Keratinocyte (primary cell): ENCODE data around the gene FXYD1. TPM values are rescaled to one million over a fixed set of nuclear protein-coding genes. Genes with fewer than 3 reads are reported as not detected.
"Not testable (repeated sequence)": the region's sequence is repeated elsewhere in the genome, so short reads cannot be mapped to it uniquely, and the experiment has no call there.

Experiments
- DNase-seq: peaks from one replicate; pipeline ENCODE4 v3.0.0-alpha.2; 2011; ENCODE audit warnings: low read depth, missing footprints, low spot score
- FAIRE-seq: peaks from 2 replicates; lab custom pipeline; 2011; peaks lifted over from hg19 to GRCh38; lab: Jason Lieb, UNC
- H2AFZ ChIP-seq: 2 replicates; pipeline ENCODE4 v1.6.0; 2012; ENCODE audit warnings: low read length, control low read depth, inconsistent platforms; ENCODE audit not compliant: control insufficient read depth
- H3K27ac ChIP-seq: 2 replicates; pipeline ENCODE4 v1.5.1; 2011; ENCODE audit warnings: low read length; ENCODE audit not compliant: control insufficient read depth, insufficient read depth
- H3K27me3 ChIP-seq: 3 replicates; pipeline ENCODE4 v1.6.0; 2011; ENCODE audit warnings: low read length; ENCODE audit not compliant: control insufficient read depth, insufficient read depth; ENCODE audit errors: extremely low read depth
- H3K36me3 ChIP-seq, 2 experiments: 2 replicates in 1 of 2; 3 replicates in 1 of 2; pipeline ENCODE4 v1.5.1; 2011; ENCODE audit warnings: low read length in 2 of 2, mild to moderate bottlenecking in 1 of 2; ENCODE audit not compliant: control insufficient read depth in 2 of 2, insufficient read depth in 2 of 2; ENCODE audit errors: extremely low read depth in 1 of 2
- H3K4me1 ChIP-seq: 3 replicates; pipeline ENCODE4 v1.5.1; 2011; ENCODE audit warnings: low read length; ENCODE audit not compliant: control insufficient read depth, insufficient read depth; ENCODE audit errors: extremely low read depth
- H3K4me2 ChIP-seq: 3 replicates; pipeline ENCODE4 v1.6.0; 2011; ENCODE audit warnings: low read depth, low read length; ENCODE audit not compliant: control insufficient read depth, insufficient read depth; ENCODE audit errors: extremely low read depth
- H3K4me3 ChIP-seq, 3 experiments: fragments of 200-600 bp in 1 of 3; sonication (generic) in 1 of 3; 2 replicates in 2 of 3; 3 replicates in 1 of 3; pipeline ENCODE4 v1.5.1; 2011 to 2016; ENCODE audit warnings: low read length in 3 of 3, mild to moderate bottlenecking in 3 of 3, control low read depth in 2 of 3, inconsistent platforms in 1 of 3, low read depth in 1 of 3, mixed read lengths in 1 of 3, mixed run types in 1 of 3, moderate library complexity in 1 of 3; ENCODE audit not compliant: control insufficient read depth in 2 of 3, insufficient read depth in 2 of 3; ENCODE audit errors: extremely low read depth in 1 of 3
- H3K79me2 ChIP-seq: 2 replicates; pipeline ENCODE4 v1.6.0; 2012; ENCODE audit warnings: low read length; ENCODE audit not compliant: control insufficient read depth, insufficient read depth
- H3K9ac ChIP-seq: 3 replicates; pipeline ENCODE4 v1.6.0; 2011; ENCODE audit warnings: low read length; ENCODE audit not compliant: control insufficient read depth, insufficient read depth; ENCODE audit errors: extremely low read depth
- H3K9me1 ChIP-seq: 3 replicates; pipeline ENCODE4 v1.6.0; 2011; ENCODE audit warnings: low read length; ENCODE audit not compliant: control insufficient read depth, insufficient read depth; ENCODE audit errors: extremely low read depth
- H3K9me3 ChIP-seq: 2 replicates; pipeline ENCODE4 v1.5.1; 2012; ENCODE audit warnings: low read depth, low read length; ENCODE audit not compliant: control insufficient read depth
- H4K20me1 ChIP-seq: 3 replicates; pipeline ENCODE4 v1.6.0; 2011; ENCODE audit warnings: low read length; ENCODE audit not compliant: control insufficient read depth, insufficient read depth; ENCODE audit errors: extremely low read depth
- CTCF ChIP-seq, 3 experiments: IDR thresholded peaks in 1 of 3; conservative IDR thresholded peaks in 1 of 3; optimal IDR thresholded peaks in 1 of 3; 2 replicates in 2 of 3; 3 replicates in 1 of 3; pipeline versions ENCODE3 to v1.5.1; 2011; ENCODE audit warnings: low read length in 3 of 3, mild to moderate bottlenecking in 3 of 3, moderate library complexity in 2 of 3, control low read depth in 1 of 3, inconsistent platforms in 1 of 3; ENCODE audit not compliant: insufficient read depth in 2 of 3; ENCODE audit errors: extremely low read depth in 1 of 3
- EZH2 ChIP-seq: IDR thresholded peaks from one replicate; pipeline ENCODE4 v1.6.1; 2012; ENCODE audit warnings: inconsistent platforms, mild to moderate bottlenecking, low read length, moderate library complexity
- dilution Hi-C: fragments of 300-500 bp; cut with MboI; formaldehyde crosslinking; loops from one replicate; pipeline ENCODE4 v1.7.0; 2020; ENCODE audit warnings: low sequenced_read_pairs; ENCODE audit not compliant: extremely low pct_ligation_motif_present
- polyA plus RNA-seq, 5 experiments: library from polyadenylated mRNA; depleted of rRNA in 3 of 5; stranded (reverse) in 3 of 5; stranded (forward) in 1 of 5; unstranded in 1 of 5; fragments of >200 nt; gene quantifications; 1 replicate in 1 of 5; 2 replicates in 3 of 5; 3 replicates in 1 of 5; pipeline versions ENCODE4 v1.2.1 to v1.2.3, GENCODE V29; 2011 to 2012; ENCODE audit warnings: missing spikeins in 2 of 5, low read depth in 1 of 5, low replicate concordance in 1 of 5

Gene FXYD1
- polyA plus RNA-seq, 1 donor (not counting 4 experiments of a cell fraction or from before 2014, with no cell fraction given), result 0.14 TPM

- H2AFZ ChIP-seq, DNase-seq, H3K9me3 ChIP-seq, dilution Hi-C loops, H3K79me2 ChIP-seq, H4K20me1 ChIP-seq, H3K4me2 ChIP-seq, H3K27ac ChIP-seq, H3K36me3 ChIP-seq, H3K9me1 ChIP-seq, H3K4me3 ChIP-seq, H3K9ac ChIP-seq, FAIRE-seq, H3K27me3 ChIP-seq: not testable (repeated sequence)
- peaks cover 19% of the 10 kb centered on the region for H3K4me1 ChIP-seq
Observed at GRCh38 chr19:35103614-35104013, 35.0 kb upstream of the FXYD1 start.

GRCh38 chr19:35104361-35104760 is 34.3 kb upstream of the FXYD1 start:
- Histone ChIP-seq H3K79me2 (no peaks in the 10 kb centered on the region), H3K9me3 (no peaks in the 10 kb centered on the region), H3K4me1 (peaks cover 20% of the 10 kb centered on the region), H3K27me3 (no peaks in the 10 kb centered on the region), H3K27ac (no peak overlapping the region), H3K4me3 (no peak overlapping the region), H3K9me1 (no peaks in the 10 kb centered on the region), H3K4me2 (no peak overlapping the region), H4K20me1 (no peaks in the 10 kb centered on the region), H2AFZ (no peak overlapping the region), H3K9ac (no peak overlapping the region), H3K36me3 (no peaks in the 10 kb centered on the region)
- TF ChIP-seq EZH2, result no peak
- no peak for TF ChIP-seq CTCF (optimal IDR thresholded peaks at IDR 0.05 in 1 of 3, IDR thresholded peaks at IDR 0.05 in 1 of 3, conservative IDR thresholded peaks at IDR 0.05 in 1 of 3; ENCODE audit: extremely low read depth in 1 of 3, insufficient read depth in 2 of 3, low read length in 3 of 3)
- DNase-seq (no peak), FAIRE-seq (no peak)
- dilution Hi-C loops, result no loop called here

- Histone ChIP-seq H3K9ac (no peak overlapping the region), H3K9me1 (no peaks in the 10 kb centered on the region), H3K9me3 (no peaks in the 10 kb centered on the region), H3K4me2 (no peak overlapping the region), H3K36me3 (no peaks in the 10 kb centered on the region), H3K27ac (no peak overlapping the region), H4K20me1 (no peaks in the 10 kb centered on the region), H2AFZ (no peak overlapping the region), H3K27me3 (no peaks in the 10 kb centered on the region), H3K4me3 (no peak overlapping the region), H3K79me2 (no peaks in the 10 kb centered on the region), H3K4me1 (peaks cover 27% of the 10 kb centered on the region)
- FAIRE-seq, result no peak
- DNase-seq, result no peak
- TF ChIP-seq EZH2 (no peak), CTCF (optimal IDR thresholded peaks at IDR 0.05 in 1 of 3, IDR thresholded peaks at IDR 0.05 in 1 of 3, conservative IDR thresholded peaks at IDR 0.05 in 1 of 3; ENCODE audit: extremely low read depth in 1 of 3, insufficient read depth in 2 of 3, low read length in 3 of 3) (no peak)
- dilution Hi-C loops, result no loop called here
Observed at GRCh38 chr19:35105047-35105410, 33.6 kb upstream of the FXYD1 start.
